Measurements from ENCODE around the gene TAF13. TPM values are rescaled to one million over a fixed set of nuclear protein-coding genes. Genes with fewer than 3 reads are reported as not detected.

The TAF13 gene
- total RNA-seq, 4 donors from 2014 or later: 4.0 to 33.0 (median 32.0) TPM

DNA sequence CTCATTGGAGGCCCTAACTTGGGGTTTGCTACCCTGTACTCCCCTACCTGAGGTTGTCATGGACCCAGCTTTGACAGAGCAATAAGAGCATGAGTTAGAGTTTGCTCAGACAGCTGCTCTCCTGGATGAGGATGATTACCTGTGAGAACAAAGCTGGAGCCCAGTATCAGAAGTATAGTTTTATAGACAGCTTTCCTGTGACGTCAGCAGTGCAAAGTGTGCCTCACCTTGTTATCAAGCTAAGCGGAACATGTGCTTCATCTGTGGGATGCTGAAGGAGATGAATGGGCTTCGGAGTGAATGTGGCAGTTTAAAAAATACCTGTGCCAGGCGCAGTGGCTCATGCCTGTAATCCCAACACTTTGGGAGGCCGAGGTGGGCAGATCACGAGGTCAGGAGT is 28.5 kb downstream of the TAF13 start:
- WGBS, 2 donors (ENCODE audit: low coverage in 1 of 2): 62 to 73% methylated on average over 5 to 6 of the region's 6 CpGs
- Histone ChIP-seq H3K36me3 (no peaks in the 10 kb centered on the region), H3K9me3 (no peaks in the 10 kb centered on the region), H3K4me1 (peaks cover 0 to 6% (median 3%) of the 10 kb centered on the region in 4 donors), H3K27me3 (no peaks in the 10 kb centered on the region), H3K27ac (no peak overlapping the region), H3K4me3 (no peak overlapping the region)
- TF ChIP-seq, protein P1, sequence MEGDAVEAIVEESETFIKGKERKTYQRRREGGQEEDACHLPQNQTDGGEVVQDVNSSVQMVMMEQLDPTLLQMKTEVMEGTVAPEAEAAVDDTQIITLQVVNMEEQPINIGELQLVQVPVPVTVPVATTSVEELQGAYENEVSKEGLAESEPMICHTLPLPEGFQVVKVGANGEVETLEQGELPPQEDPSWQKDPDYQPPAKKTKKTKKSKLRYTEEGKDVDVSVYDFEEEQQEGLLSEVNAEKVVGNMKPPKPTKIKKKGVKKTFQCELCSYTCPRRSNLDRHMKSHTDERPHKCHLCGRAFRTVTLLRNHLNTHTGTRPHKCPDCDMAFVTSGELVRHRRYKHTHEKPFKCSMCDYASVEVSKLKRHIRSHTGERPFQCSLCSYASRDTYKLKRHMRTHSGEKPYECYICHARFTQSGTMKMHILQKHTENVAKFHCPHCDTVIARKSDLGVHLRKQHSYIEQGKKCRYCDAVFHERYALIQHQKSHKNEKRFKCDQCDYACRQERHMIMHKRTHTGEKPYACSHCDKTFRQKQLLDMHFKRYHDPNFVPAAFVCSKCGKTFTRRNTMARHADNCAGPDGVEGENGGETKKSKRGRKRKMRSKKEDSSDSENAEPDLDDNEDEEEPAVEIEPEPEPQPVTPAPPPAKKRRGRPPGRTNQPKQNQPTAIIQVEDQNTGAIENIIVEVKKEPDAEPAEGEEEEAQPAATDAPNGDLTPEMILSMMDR (IDR thresholded peaks at IDR 0.05): no peak
- TF ChIP-seq POLR2AphosphoS5 (IDR thresholded peaks at IDR 0.05) (no peak), POLR2A (IDR thresholded peaks at IDR 0.05) (no peak), EP300 (IDR thresholded peaks at IDR 0.05; ENCODE audit: low read depth) (no peak)
- in situ Hi-C loops (cut with MboI; ENCODE audit: low pct_ligation_motif_present in 1 of 4, low pct_unique_long_range_greater_than_20kb in 1 of 4, low sequenced_read_pairs in 3 of 4) (no loop called here), intact Hi-C loops (cut with DNase I; ENCODE audit: low total_unique reads) (loop anchor here (10.0 kb wide), 1 partner anchor 57 kb away; no protein-coding TSS in a partner anchor)
- no peak for DNase-seq

DNA sequence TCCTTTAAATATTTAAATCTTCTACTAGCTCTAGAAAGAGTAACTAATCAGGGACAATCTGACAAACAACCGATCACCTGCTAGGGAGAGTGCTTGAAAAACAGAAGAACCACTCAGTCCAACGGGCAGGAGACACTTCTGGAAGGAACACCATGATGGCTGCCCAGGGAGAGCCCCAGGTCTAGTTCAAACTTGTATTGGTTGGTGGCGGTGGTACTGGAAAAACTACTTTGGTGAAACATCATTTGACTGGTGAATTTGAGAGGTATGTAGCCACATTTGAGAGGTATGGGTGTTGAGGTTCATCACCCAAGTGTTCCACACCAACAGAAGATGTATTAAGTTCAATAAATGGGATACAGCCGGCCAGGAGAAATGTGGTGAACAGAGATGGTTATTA is 29.1 kb downstream of the TAF13 start:
- intact Hi-C loops (cut with DNase I; ENCODE audit: low total_unique reads): loop anchor here (10.0 kb wide), 1 partner anchor 58 kb away; no protein-coding TSS in a partner anchor
- no peak for TF ChIP-seq POLR2AphosphoS5 (IDR thresholded peaks at IDR 0.05)

DNA sequence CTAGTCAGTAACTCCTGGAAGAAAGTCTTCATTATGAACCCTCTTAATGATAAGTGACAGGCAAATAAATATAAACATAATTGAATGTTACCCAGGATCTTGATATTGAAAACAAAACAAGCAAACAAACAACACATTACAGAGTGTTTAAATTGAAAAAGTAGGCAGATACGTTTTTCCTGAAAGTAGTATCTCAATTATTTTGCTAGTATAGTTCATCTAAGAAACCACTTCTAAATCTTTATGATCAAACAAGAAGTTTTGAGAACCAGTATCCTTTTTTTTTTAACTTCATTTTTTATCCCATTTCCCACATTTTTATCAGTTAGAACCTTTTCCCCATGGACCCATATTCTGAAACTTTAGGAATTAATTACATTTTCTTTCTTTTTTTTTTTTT is 30.2 kb downstream of the TAF13 start:
- H3K27me3 ChIP-seq: no peaks in the 10 kb centered on the region
- in situ Hi-C loops (cut with MboI; ENCODE audit: low pct_ligation_motif_present in 1 of 4, low pct_unique_long_range_greater_than_20kb in 1 of 4, low sequenced_read_pairs in 3 of 4): no loop called here
- H3K4me3 ChIP-seq: no peak overlapping the region
- 40% methylated on average over 1 of the region's 1 CpG for WGBS, 2 donors (ENCODE audit: low coverage in 1 of 2)
- H3K27ac ChIP-seq: no peak overlapping the region
- TF ChIP-seq EP300 (IDR thresholded peaks at IDR 0.05; ENCODE audit: low read depth) (no peak), POLR2AphosphoS5 (IDR thresholded peaks at IDR 0.05) (no peak), POLR2A (IDR thresholded peaks at IDR 0.05) (no peak)
- TF ChIP-seq, protein P1 (IDR thresholded peaks at IDR 0.05): no peak
- H3K36me3 ChIP-seq: no peaks in the 10 kb centered on the region
- no peaks in the 10 kb centered on the region for H3K9me3 ChIP-seq
- intact Hi-C loops (cut with DNase I; ENCODE audit: low total_unique reads): loop anchor here (10.0 kb wide), 1 partner anchor 59 kb away; no protein-coding TSS in a partner anchor
- DNase-seq: no peak
- peaks cover 0 to 10% (median 6%) of the 10 kb centered on the region in 4 donors for H3K4me1 ChIP-seq

More for the DNA sequence above, 29.1 kb downstream of the TAF13 start:
- Histone ChIP-seq H3K4me3 (no peak overlapping the region), H3K27me3 (no peaks in the 10 kb centered on the region), H3K27ac (no peak overlapping the region), H3K4me1 (peaks cover 0 to 7% (median 3%) of the 10 kb centered on the region in 4 donors), H3K36me3 (no peaks in the 10 kb centered on the region), H3K9me3 (no peaks in the 10 kb centered on the region)
- no peak for DNase-seq
- 81 to 100% methylated on average over 1 to 4 of the region's 4 CpGs for WGBS, 2 donors (ENCODE audit: low coverage in 1 of 2)
- in situ Hi-C loops (cut with MboI; ENCODE audit: low pct_ligation_motif_present in 1 of 4, low pct_unique_long_range_greater_than_20kb in 1 of 4, low sequenced_read_pairs in 3 of 4): no loop called here

DNA sequence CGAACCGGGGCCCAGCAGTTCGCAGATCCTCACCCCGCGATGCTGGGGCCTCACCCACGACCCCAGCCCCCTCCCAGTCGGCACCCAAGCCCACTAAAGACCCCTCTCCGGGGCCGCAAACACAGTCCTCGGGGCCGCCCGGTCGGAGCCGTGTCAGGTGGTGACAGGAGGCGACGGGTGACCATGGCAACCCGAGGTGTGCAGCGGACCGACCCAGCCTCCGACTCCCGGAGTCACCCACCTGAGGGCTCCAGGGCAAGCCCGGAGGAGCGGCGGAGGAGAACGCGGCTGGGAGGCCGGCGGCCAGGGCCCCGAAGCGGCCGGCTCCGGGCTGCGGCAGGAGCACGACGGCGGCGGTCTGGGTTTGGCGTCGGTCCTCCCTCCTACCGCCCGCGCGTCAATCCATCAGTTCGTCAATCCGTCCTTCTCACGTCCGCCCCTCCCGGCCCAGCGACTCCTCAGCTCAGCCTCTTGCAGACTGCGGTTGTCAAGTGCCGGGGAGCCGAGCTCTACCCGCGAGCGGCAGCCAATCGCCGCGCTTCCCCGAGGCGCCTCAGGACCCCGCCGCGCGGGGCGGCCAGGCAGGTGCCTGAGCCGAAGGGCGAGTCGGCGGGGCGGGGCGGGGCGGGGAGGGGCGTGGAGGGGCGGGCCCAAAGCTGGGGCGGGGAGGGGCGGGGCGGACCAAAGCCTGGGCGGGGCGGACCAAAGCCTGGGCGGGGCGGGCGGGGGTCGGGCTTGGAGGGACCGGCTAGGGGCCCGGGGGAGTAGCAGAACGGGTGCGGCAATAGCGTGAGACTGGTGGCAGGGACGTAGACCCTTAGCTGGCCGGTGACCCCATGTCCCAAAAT is 34.0 kb downstream of the TAF13 start, which contains the start of gene WDR47:
Gene WDR47 (minus strand): TSS at position 482 of the 848 bp plus-strand sequence. CDS start 18,590 bp downstream, outside the sequence.
- WGBS, 2 donors (ENCODE audit: low coverage in 1 of 2): 1% methylated on average over 35 of the region's 90 CpGs; no CpG with 5 or more reads in 1 of the 2 donors
- Histone ChIP-seq H3K4me3 (peak within 1 kb of the TSS; percentile 63 to 89 (median 74)), H3K27me3 (no peaks in the 10 kb centered on the region), H3K9me3 (no peaks in the 10 kb centered on the region), H3K36me3 (no peaks in the 10 kb centered on the region), H3K4me1 (peaks cover 0 to 17% (median 12%) of the 10 kb centered on the region in 4 donors), H3K27ac (peak within 1 kb of the TSS; percentile 86 to 95 (median 90))
- in situ Hi-C loops (cut with MboI; ENCODE audit: low pct_ligation_motif_present in 1 of 4, low pct_unique_long_range_greater_than_20kb in 1 of 4, low sequenced_read_pairs in 3 of 4) (no loop called here), intact Hi-C loops (cut with DNase I; ENCODE audit: low total_unique reads) (loop anchor here (5.0 to 10.0 kb wide), 2 partner anchors 63 to 540 kb away; no protein-coding TSS in a partner anchor)
- DNase-seq: peak; percentile 97
- TF ChIP-seq POLR2AphosphoS5 (IDR thresholded peaks at IDR 0.05) (peak; percentile 98 to 99 (median 99)), POLR2A (IDR thresholded peaks at IDR 0.05) (peak; percentile 95)
- TF ChIP-seq, protein P1 (IDR thresholded peaks at IDR 0.05): no peak

All from transverse colon (tissue), 4 donors.